HG02840 (cell line): ENCODE data around the gene LDAF1.
A peak's percentile ranks its signal among the peaks of the same experiment; 100 is the strongest.
"Not testable (repeated sequence)": the region's sequence is repeated elsewhere in the genome, so short reads cannot be mapped to it uniquely, and the experiment has no call there.

Source experiments
- ATAC-seq: cut with Tn5 transposase; IDR thresholded peaks from one replicate; pipeline ENCODE4 v1.9.1; 2021; ENCODE audit warnings: mild to moderate bottlenecking, moderate library complexity, moderate number of reproducible peaks; ENCODE audit not compliant: unreplicated experiment, low FRiP score

LDAF1 gene

GRCh38 chr16:21158208-21159110 is at the start of gene LDAF1:
LDAF1 (plus strand) TSS chr16:21158674; CDS start chr16:21161183, 2,509 bp downstream.
- peak; percentile 76 for ATAC-seq

- not testable (repeated sequence) for ATAC-seq
These were observed 42.9 kb upstream of the LDAF1 start for GRCh38 chr16:21115551-21115950.

- no peak for ATAC-seq
These were observed 42.3 kb upstream of the LDAF1 start for GRCh38 chr16:21116148-21116693.

GRCh38 chr16:21117567-21117966 is 40.9 kb upstream of the LDAF1 start:
- no peak for ATAC-seq

GRCh38 chr16:21120976-21121520 is 37.4 kb upstream of the LDAF1 start:
- no peak for ATAC-seq

GRCh38 chr16:21125191-21125590 is 33.3 kb upstream of the LDAF1 start:
- ATAC-seq, result no peak

- no peak for ATAC-seq
These were observed 32.0 kb upstream of the LDAF1 start for GRCh38 chr16:21126518-21126917.

- no peak for ATAC-seq
These were observed 29.5 kb upstream of the LDAF1 start for GRCh38 chr16:21128991-21129390.

GRCh38 chr16:21130811-21131210 is 27.7 kb upstream of the LDAF1 start:
- no peak for ATAC-seq

- no peak for ATAC-seq
These were observed 24.4 kb upstream of the LDAF1 start for GRCh38 chr16:21134053-21134452.

GRCh38 chr16:21145738-21146137 is 12.7 kb upstream of the LDAF1 start:
- no peak for ATAC-seq

- ATAC-seq, result no peak
These were observed 8.0 kb upstream of the LDAF1 start, which contains the start of gene DNAH3 for GRCh38 chr16:21150375-21151001. DNAH3 (minus strand) TSS chr16:21150846; CDS start chr16:21150319, 527 bp downstream.

- not testable (repeated sequence) for ATAC-seq
These were observed 6.1 kb upstream of the LDAF1 start for GRCh38 chr16:21152160-21153030.

- not testable (repeated sequence) for ATAC-seq
These were observed 5.2 kb upstream of the LDAF1 start for GRCh38 chr16:21153124-21153729.

- not testable (repeated sequence) for ATAC-seq
These were observed 2.5 kb upstream of the LDAF1 start for GRCh38 chr16:21156011-21156410.

- ATAC-seq, result no peak
These were observed 1.6 kb upstream of the LDAF1 start for GRCh38 chr16:21156767-21157467.

GRCh38 chr16:21157632-21158031 is 842 bp upstream of the LDAF1 start:
- ATAC-seq, result no peak

GRCh38 chr16:21159281-21159951 is 942 bp downstream of the LDAF1 start:
- ATAC-seq, result no peak
